ENCODE measurements around the gene DRC7. TPM values are rescaled to one million over a fixed set of nuclear protein-coding genes. Genes with fewer than 3 reads are reported as not detected.
A peak's percentile ranks its signal among the peaks of the same experiment; 100 is the strongest.

Gene DRC7
- total and polyA plus RNA-seq, 9 of the 15 experiments (the other 6 are each of a cell fraction or from before 2014, with no cell fraction given) = 0.04 to 0.33 (median 0.12) TPM; not detected in 3

DNA sequence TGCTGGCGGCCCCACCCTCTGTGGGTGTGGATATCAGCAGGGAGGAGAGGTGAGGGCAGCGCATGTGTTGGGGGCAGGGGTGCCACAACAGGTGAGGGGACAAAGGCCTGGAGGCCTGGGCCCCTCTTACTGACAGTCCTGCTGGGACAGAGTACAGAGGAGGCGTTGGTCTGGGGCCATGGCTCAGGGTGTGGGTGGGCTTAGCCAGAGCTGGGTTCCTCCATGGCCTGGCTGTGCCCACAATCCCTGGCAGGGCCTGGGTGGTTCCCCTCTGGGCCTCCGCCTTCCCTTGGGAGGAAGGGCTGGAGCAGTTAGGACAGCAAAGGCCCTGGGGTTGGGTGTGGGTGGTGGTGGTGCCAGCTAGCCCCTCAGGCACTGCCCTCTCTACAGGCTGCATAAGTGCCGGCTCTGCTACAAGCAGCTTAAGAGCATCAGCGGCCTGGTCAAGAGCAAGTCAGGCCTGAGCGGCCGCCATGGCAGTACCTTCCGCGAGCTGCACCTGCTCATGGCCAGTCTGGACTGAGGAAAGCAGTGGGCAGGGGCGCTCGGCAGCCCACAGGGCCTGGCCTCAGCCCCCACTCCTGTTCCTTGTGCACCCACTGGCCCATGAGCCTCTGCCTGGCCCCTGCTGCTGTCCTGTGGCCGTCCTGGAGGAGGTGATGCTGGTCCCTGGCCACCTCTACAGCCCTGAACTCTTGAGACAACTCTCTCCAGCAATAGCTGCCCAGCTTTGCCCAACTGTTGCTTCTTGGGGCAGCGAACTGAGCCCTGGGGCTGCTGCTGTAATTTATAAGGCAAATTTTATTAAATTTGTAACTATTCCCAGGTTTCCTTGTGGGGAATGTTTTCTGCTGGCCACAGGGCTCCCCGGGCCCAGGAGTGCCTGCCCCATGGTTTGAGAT, 62.1 kb downstream of the DRC7 start (continued):
- TF ChIP-seq, protein P1, sequence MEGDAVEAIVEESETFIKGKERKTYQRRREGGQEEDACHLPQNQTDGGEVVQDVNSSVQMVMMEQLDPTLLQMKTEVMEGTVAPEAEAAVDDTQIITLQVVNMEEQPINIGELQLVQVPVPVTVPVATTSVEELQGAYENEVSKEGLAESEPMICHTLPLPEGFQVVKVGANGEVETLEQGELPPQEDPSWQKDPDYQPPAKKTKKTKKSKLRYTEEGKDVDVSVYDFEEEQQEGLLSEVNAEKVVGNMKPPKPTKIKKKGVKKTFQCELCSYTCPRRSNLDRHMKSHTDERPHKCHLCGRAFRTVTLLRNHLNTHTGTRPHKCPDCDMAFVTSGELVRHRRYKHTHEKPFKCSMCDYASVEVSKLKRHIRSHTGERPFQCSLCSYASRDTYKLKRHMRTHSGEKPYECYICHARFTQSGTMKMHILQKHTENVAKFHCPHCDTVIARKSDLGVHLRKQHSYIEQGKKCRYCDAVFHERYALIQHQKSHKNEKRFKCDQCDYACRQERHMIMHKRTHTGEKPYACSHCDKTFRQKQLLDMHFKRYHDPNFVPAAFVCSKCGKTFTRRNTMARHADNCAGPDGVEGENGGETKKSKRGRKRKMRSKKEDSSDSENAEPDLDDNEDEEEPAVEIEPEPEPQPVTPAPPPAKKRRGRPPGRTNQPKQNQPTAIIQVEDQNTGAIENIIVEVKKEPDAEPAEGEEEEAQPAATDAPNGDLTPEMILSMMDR (IDR thresholded peaks at IDR 0.05 in 2 of 3, conservative IDR thresholded peaks at IDR 0.05 in 1 of 3; ENCODE audit: insufficient read depth in 2 of 3, low read depth in 1 of 3, low read length in 3 of 3) = no peak
- peak; percentile 41 for TF ChIP-seq ZFP36 (IDR thresholded peaks at IDR 0.05; ENCODE audit: low read depth, low read length, partially characterized antibody)

DNA sequence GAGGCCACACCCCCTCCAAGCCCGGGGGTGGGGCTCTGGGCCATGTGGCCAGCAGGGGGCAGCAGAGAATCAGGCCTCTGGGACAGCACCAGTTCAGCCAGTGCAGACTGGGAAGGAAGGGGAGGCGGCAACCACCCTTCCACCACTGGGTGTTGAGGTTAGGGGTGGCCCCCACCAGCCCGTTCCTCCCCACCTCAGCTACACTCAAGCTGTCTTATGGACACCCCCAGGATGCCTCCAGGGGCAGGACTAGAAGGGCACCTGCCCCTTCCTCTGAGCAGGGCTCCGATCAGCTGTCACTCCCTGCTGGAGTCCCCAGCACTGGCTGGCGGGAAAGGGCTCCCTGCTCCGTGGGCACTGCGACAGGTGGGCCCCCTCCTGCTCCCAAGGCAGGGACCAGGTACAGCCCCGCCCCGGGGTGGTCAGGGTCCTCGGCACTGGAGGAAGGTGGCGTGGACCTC, 62.8 kb downstream of the DRC7 start:
- ATAC-seq = peak; percentile 98
- TF ChIP-seq PRPF4 (IDR thresholded peaks at IDR 0.05; ENCODE audit: insufficient read depth, low read depth, low read length, poor library complexity, severe bottlenecking) (no peak), JUND (IDR thresholded peaks at IDR 0.05; ENCODE audit: borderline replicate concordance, low read depth, low read length) (no peak; the same call in 1 of the 2 replicates), JUND (tag; IDR thresholded peaks at IDR 0.05; ENCODE audit: borderline replicate concordance, low read depth, low read length) (no peak; the same call in 2 of the 3 replicates), ZBTB33 (CRISPR knock-in tag; IDR thresholded peaks at IDR 0.05) (peak; percentile 74; the same call in 1 of the 2 replicates), STAG1 (CRISPR knock-in tag; IDR thresholded peaks at IDR 0.05; ENCODE audit: borderline replicate concordance) (peak; percentile 86; the same call in 1 of the 2 replicates), YBX1 (IDR thresholded peaks at IDR 0.05) (no peak), NONO (IDR thresholded peaks at IDR 0.05; ENCODE audit: low read depth in 2 of 2, low read length in 1 of 2) (no peak), SMC3 (conservative IDR thresholded peaks at IDR 0.05; ENCODE audit: insufficient read depth, low read depth, low read length) (peak; percentile 91), PTTG1 (tag; IDR thresholded peaks at IDR 0.05; ENCODE audit: low read depth) (no peak), SNAPC5 (CRISPR knock-in tag; IDR thresholded peaks at IDR 0.05) (no peak)

More for the DNA sequence above, 62.8 kb downstream of the DRC7 start:
- FAIRE-seq (peak; percentile 95), DNase-seq (ENCODE audit: extremely low read depth in 1 of 4, low spot score in 3 of 4) (peak; percentile 90 to 94 (median 94))
- intact Hi-C loops (cut with micrococcal nuclease) = loop anchor here (1.0 to 2.0 kb wide), 2 partner anchors 106 to 243 kb away; partner anchors contain the start of genes USB1 and ZNF319
- H3K9me1 ChIP-seq (ENCODE audit: control insufficient read depth, insufficient read depth, low read length) = no peaks in the 10 kb centered on the region
- no peak overlapping the region for H2AFZ ChIP-seq (ENCODE audit: low read depth, low read length)
- H3K27ac ChIP-seq (ENCODE audit: extremely low read depth, low read depth, low read length) = 0 out of 3 replicates have a peak overlapping the region, but pooled peaks have one; percentile 20
- peaks cover 4% of the 10 kb centered on the region for H4K20me1 ChIP-seq (replicated peaks; ENCODE audit: control insufficient read depth, insufficient read depth, low read length)
- BruUV-seq (replicated peaks) = no TSS peak
- H3K9me3 ChIP-seq (replicated peaks; ENCODE audit: control insufficient read depth, insufficient read depth, low read depth, low read length) = no peaks in the 10 kb centered on the region
- H3K4me3 ChIP-seq = no peak overlapping the region
- ChIA-PET CTCF (ENCODE audit: low intra/inter-chr PET ratio) (interaction anchor here (0.6 to 1.7 kb wide), 7 partner anchors 106 to 244 kb away, joined by 3 to 7 read pairs (median 4); partner anchors contain the start of genes USB1 and ZNF319), POLR2A (interaction anchor here (1.4 kb wide), 1 partner anchor 22 kb away, joined by 5 read pairs; the partner anchor contains the start of gene KATNB1)
- in situ Hi-C loops (cut with MboI) = loop anchor here (10.0 kb wide), 1 partner anchor 247 kb away; the partner anchor contains the start of genes USB1 and ZNF319
- WGBS (ENCODE audit: insufficient coverage, low coverage, missing lambda C conversion rate) = 43% methylated on average over 7 of the region's 11 CpGs
- no peak overlapping the region for H3K4me2 ChIP-seq (ENCODE audit: insufficient read depth, low read length)
- peaks cover 82% of the 10 kb centered on the region; the same call in 2 of the 3 replicates for H3K36me3 ChIP-seq (ENCODE audit: control insufficient read depth, insufficient read depth, low read length)
- H3K79me2 ChIP-seq (ENCODE audit: control insufficient read depth, insufficient read depth, low read length) = no peaks in the 10 kb centered on the region
- no peaks in the 10 kb centered on the region for H3K27me3 ChIP-seq (ENCODE audit: control insufficient read depth in 2 of 2, insufficient read depth in 2 of 2, low read length in 2 of 2)
- H3K9ac ChIP-seq (ENCODE audit: insufficient read depth in 1 of 2, low read depth in 2 of 2, low read length in 2 of 2) = peak overlapping the region in 1 of 2 experiments; percentile 45; a peak in 2 of 4 replicates
- H3K4me1 ChIP-seq (replicated peaks in 1 of 2; ENCODE audit: control insufficient read depth in 2 of 2, insufficient read depth in 2 of 2, low read length in 2 of 2) = peaks cover 0 to 60% of the 10 kb centered on the region in 2 experiments; a peak in 3 of 5 replicates
